DMS79 treated with DMSO at 0.1 percent for 48 hours (cell line): ENCODE results near the gene C3orf18.
A peak's percentile ranks its signal among the peaks of the same experiment; 100 is the strongest.

ENCODE experiments used
- DNase-seq: peaks from one replicate; lab custom pipeline; 2025; lab: John Stamatoyannopoulos, UW

Gene C3orf18

GRCh38 chr3:50551054-50551659 lies 16.4 kb downstream of the C3orf18 start:
- no peak for DNase-seq

GRCh38 chr3:50550079-50550736 lies 17.3 kb downstream of the C3orf18 start:
- DNase-seq: peak; percentile 23

DNA sequence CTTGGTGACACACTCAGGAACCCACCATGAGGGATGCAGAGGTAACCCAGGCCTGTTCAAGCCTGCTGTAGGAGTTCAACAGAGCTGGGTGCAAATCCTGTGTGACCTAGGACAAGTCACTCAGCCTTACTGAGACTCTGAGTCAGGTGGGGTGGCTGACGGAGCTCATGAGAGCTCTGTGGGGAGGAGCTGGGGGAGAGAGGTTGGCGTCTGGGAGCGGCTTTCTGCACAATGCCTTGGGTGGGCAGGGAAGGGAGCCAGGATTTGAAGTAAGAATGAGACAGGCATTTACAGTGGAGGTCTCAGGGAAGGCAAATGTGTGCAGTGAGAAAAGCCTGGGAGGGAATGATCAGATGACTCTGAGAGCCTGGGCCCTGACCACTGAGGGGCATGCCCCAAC lies 18.3 kb downstream of the C3orf18 start:
- DNase-seq: no peak

DNA sequence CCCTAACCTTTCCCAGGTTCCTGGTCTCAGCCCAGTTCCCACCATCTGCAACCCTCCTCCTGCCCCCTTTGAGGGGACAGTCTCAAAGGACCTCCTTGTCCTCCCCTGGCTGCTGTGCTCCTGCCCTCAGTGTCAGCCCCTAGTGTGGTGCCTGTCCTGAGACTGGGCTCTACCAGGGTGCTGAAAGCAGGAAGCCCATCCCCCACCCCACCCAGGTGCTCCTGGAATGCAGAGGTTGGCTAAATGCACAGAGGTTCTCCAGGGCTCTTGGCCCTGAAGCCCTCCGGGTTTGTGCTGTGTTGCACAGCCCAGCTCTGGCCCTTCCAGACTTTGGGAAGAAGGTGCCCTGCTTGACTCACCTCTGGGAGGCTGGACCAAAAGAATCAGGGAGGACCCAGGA lies 21.8 kb downstream of the C3orf18 start:
- DNase-seq: no peak

DNA sequence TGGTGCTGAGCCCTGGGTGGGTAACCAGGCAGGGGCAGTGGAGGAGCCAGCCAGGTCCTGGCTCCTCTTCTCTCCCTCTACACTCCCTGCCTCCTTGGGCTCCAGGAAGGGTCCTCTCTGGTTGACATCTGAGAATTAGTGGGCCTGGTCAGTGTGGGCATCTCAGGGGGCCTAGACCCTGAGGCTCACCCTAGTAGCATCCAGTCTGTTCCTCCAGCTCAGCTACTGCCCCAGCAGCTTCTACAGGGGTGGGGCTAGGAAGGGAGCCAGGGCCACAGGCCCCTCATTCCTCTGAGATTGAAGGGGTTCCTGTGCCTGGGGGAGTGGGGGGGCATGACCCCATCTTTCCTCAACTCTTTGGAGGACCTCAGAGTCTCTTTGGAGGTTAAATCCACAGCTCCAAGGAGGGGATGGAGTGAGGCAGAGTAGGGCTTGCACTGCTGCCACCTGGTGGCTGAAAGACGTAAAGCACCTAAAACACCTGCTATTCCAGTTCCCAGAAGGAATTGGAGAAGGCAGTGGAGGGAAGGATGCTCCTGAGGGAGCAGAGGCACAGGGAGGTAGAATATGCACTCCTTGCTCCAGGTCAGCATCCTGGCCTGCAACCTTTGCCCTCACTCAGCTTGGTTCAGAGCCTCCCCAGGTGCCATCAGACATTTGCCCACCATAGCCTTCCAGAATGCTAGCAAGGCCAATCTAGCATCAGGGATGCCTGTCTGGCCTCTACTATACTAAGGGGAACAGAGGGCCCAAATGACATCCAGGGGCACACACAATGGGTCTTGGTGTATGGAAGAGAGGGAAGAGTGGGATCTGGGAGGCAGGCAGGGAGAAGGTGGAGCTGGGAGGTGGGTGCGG lies 25.1 kb downstream of the C3orf18 start:
- peak; percentile 29 for DNase-seq

DNA sequence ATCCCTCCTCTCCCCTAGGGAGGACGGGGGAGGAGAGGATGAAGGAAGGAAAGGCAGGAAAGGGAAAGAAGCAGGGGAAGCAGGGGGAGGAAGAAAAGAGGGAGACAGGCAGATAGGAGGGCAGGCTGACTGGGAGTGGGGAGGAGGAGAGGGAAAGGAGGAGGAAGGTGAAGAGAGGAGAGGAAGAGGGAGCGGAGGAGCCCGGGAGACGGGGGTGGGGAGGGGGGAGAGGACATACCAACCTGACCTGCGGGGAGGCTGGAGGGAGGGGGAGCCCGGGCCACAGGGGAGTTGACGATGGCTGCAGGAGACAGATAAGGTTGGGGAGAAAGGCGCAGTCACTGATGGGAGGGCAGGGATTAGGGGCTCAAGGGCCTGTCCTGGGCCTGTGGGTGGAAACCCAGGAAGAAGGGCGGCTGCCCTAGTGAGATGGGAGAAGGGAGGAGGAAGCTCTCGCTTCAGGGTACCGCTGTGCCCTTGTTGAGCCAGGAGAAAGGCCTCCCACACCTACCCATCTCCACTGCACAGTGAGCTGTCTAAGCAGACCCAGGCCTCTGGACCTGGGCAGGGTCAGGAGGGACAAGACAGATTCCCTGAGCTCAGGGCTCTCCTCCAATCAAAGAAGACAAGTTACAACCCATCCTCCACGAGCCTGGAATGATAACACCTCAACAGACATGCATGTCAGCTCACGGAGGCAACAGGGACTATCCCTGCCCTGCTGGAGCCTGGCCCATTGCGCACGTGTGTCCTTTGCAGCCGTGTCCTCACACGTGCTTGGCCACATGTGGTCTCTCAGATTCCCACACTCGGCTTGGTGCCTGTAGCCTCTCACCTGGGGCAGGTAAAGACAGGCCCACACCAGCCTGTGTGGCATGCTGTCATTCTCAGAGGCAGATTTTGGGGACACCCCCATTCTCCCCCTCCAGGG lies 27.9 kb downstream of the C3orf18 start:
- DNase-seq: no peak

GRCh38 chr3:50537421-50538129 lies 30.0 kb downstream of the C3orf18 start:
- DNase-seq: no peak

DNA sequence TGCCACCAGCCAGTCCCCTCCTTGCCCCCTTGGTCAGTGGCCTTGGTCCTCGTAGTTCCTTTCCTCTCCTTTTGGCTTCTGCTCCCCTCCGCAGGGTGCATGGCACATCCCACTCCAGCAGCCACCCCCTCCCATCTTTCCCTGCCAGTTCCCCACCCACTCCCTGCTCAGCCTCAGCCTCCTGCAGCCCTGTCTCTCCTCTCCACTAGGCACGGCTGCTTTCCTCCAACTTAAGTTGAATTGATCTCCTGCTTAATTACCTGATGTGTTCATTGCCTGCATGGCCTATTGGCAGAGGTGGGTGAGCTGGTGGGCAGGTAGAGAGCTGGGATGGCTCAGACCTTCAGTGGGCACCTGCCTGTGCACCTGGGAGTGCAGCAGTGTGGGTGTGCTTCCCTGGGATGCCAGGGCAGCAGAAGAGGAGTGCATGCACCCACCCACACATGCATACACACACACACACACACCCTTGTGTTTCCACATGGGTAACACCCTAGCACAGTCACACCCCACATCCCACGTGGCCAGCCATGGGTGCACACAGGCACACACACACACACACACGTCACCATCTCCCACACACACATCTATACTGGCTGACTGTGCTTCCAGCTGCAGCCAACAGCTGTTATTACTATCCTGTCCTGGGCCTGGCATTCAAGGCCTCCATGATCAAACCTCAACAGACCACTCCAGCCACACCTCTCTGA lies 30.9 kb downstream of the C3orf18 start:
- DNase-seq: no peak

GRCh38 chr3:50534681-50535330 lies 32.7 kb downstream of the C3orf18 start:
- DNase-seq: no peak

DNA sequence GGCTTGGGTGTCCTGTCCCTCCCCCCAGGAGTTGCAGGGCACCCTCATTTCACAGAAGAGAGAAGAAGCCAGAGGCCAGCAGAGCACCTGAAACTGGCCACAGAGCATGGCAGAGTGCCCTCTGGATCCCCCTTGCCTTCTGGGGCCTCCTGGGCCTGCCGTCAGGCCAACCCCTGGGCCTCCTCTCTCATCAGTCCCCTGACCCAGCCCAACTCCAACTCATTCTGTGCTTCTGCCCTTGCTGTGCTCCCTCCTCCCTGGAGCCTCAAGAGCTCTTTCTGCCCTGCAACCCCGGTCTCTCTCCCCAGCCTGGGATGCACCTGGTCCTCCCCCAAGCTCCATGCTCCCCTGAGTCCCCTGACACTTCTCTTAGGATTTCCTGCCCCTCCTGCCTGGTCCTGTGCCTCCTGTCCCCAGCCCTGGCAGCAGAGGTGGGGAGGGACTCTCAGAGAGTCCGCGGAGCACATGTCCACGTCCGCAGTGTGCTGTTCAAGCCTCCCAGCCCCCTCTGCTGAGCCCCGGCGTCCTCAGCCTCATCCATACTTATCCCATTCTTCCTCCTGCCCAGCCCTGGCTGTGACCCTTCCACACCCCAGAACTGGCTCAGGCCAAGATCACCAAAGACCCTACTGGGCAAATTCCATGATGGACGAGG lies 33.6 kb downstream of the C3orf18 start:
- no peak for DNase-seq

DNA sequence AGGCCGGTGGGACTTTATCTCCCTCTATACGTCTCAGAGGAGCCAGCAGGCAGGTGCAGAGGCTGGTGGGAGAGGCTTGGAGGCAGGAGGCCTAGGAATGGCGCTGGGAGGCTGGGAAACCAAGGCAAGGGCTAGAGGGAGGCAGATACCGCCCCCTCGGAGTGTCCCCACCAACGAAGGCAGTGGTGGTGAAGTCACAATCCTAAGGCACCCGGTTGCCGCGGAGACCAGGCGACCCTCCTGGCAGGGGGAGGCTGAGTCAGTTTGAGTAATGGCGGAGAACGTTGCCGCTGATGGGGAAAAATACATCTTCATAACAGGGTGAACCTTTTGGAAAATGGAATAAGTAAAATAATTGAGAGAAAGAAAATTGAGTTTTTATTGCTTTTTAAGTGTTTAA lies 34.2 kb downstream of the C3orf18 start:
- no peak for DNase-seq

DNA sequence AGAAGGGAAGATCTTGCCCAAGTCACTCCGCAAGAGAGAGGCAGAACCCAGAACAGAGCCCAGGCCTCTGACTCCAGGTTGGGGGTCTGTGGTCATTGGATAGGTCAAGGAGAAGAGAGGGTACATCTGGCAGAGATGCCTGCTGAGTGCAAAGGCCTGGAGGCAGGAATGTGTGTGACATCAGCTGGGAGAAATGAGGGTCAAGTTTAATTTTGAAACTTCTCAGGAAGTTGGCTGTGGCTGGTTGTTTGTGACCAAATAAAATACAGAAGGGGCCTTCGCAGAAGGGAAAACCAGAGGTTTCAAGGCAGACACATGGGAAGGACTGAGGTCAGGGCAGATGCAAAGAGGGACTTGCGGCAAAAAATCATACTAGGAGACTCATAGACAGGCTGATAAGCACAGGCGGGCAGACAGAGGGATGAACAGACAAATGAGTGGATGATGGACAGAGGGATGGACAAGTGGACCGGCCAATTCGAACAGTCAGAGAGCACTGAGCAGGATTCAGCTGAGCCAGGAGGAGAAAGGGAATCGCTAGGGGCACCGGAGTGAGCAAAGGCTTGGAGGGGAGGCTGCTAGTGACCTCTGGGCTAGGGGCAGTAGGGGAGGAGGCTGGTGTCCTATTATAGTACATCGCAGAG lies 35.4 kb downstream of the C3orf18 start:
- DNase-seq: no peak

DNA sequence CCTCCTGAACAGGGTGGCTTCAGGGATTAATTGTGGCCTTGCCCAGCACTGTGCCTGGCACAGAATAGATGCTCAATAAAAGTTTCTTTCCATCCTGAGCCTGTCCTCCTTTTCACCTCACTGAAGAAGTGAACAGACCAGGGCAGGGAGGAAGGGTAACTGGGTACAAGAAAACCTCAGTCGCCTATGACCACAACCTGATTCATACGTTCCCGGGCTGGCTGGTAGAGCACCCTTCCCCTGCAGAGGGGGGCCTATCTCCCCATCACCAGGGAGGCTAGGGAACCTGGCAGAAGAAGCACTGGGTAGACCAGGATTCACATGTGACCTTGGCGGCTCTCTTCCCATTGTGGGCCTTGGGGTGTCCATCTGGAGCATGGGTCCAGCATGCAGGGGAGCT lies 36.3 kb downstream of the C3orf18 start:
- no peak for DNase-seq

- peak; percentile 23 for DNase-seq
These were observed 37.3 kb downstream of the C3orf18 start for GRCh38 chr3:50530001-50530970.

DNA sequence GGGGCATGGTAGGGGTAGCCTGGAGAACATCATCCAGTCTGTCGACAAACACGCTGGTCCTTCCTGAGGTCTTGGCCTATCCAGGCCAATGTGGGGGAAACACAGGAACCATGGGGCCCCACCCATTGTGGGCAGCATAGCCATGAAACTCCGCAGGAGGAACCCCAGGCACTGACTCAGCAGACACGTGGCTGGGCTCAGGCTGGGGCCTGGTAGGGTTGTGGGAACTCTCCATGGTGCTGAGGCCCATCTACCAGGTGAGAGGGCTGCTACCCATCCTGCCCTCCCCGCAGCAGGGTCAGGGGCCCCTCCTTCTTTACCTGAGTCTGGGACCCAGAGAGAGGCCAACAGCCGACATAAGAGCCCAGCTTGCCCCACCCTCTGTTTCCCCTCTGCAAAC lies 41.6 kb downstream of the C3orf18 start:
- DNase-seq: no peak

DNA sequence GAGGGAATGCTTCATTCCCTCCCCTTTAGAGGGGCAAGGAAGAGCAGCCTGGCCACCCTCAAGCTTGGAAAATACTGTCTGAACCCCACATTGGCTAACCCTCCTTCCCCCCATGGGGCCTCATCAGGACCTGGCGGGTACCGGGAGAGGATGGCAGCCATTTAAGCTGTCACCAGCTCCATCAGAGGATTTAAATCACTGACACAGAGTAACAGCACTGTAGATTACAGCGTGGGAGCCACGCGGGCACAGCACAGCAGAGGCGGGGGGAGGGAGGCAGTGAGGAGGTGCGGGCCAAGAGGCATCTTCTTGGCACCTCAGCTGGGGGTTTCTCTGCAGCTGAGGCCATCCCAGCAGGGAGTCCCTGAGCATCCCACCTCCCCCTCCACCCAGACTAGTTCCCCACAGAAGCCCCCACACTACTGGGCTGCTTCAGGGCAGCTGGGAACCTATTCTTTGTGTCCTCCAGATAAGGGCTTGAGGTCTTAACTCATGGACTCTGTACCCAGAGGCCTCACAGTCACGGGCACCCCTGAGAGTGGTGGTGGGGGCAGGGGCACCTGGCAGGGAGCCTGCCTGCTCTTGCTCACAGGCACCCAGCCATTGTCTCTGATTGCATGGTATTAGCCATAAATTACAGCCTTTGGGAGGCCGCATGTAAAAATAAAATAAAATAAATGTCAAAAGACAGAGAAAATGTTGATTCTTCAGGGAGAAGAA lies 42.2 kb downstream of the C3orf18 start:
- no peak for DNase-seq

DNA sequence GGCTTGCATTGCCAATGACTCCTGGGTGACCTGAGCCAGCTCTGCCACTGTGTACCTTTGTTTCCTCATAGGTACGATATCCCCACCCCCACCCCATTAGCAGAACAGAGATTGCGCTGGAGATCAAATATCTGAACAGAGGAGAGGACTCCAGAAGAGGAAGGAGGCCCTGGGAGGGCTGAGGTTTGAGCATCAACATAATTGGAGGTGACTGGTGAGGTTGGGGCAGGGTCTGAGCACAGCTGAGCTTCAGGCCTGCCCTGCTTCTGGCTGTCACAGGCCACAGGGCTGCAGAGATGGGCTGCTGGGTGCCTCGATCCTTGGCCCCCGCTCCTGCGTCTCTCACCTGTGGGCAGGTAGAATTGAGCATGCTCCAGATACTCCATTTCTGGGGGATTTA lies 42.8 kb downstream of the C3orf18 start:
- DNase-seq: no peak
